K562 (cell line): ENCODE measurements around the gene PCSK6.

Source experiments
- BHLHE40 ChIP-seq: IDR thresholded peaks from 2 replicates; pipeline ENCODE4 v1.6.1; 2011; ENCODE audit warnings: low read length, improper control_type of control experiment
- CREB1 ChIP-seq, 2 experiments: sonication (generic) in 1 of 2; formaldehyde crosslinking in 1 of 2; IDR thresholded peaks; 2 replicates each; pipeline versions ENCODE4 v1.6.1 to v1.8.0; 2012 to 2022; ENCODE audit warnings: inconsistent platforms in 1 of 2, mild to moderate bottlenecking in 1 of 2, missing genetic modification reagents in 1 of 2, moderate library complexity in 1 of 2
- HCFC1 ChIP-seq: IDR thresholded peaks from 2 replicates; pipeline ENCODE4 v1.6.1; 2012; ENCODE audit warnings: low read depth, low read length, improper control_type of control experiment
- JUNB ChIP-seq: fragments of 450-650 bp; formaldehyde crosslinking; conservative IDR thresholded peaks from 2 replicates; pipeline ENCODE4 v1.4.0; 2020; ENCODE audit warnings: mild to moderate bottlenecking
- PHB ChIP-seq: fragments of 250-450 bp; sonication (Bioruptor Pico); IDR thresholded peaks from 2 replicates; pipeline ENCODE4 v1.5.0; 2021
- ZNF695 ChIP-seq: fragments of 450-650 bp; formaldehyde crosslinking; IDR thresholded peaks from 2 replicates; pipeline ENCODE4 v1.4.0; 2020; ENCODE audit warnings: mild to moderate bottlenecking, moderate library complexity
- TF ChIP-seq, protein P1 (sequence below), 3 experiments: IDR thresholded peaks in 2 of 3; conservative IDR thresholded peaks in 1 of 3; 2 replicates each; pipeline ENCODE4 v1.5.1; 2011 to 2012; ENCODE audit warnings: low read length in 3 of 3, mild to moderate bottlenecking in 3 of 3, control low read depth in 2 of 3, improper control_type of control experiment in 1 of 3, inconsistent platforms in 1 of 3, low read depth in 1 of 3, mixed read lengths in 1 of 3, moderate library complexity in 1 of 3; ENCODE audit not compliant: insufficient read depth in 2 of 3

DNA sequence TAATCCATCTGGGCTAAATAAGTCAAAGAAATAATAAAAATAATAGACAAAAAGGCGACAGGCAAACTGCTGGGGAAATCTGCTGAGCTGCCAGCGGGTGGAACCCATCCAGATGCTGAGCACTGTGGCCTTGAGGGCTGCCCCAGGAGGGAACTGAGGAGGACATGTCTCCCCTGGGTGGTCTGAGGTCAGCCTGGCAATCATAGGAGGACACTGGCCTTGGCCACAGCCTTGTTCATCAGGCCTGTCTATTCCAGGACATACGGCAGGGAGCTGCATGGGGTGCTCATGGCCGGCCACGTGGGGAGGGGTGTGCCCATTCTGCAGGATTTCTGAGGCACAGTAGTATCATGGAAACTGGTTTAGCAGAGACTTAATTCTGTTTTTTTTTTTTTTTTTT lies 173.0 kb downstream of the PCSK6 start:
- TF ChIP-seq HCFC1, result no peak
- no peak for TF ChIP-seq BHLHE40
- no peak for TF ChIP-seq CREB1 (IDR thresholded peaks at IDR 0.05)
- no peak for TF ChIP-seq CREB1 (CRISPR knock-in tag; IDR thresholded peaks at IDR 0.05)
- TF ChIP-seq, protein P1, sequence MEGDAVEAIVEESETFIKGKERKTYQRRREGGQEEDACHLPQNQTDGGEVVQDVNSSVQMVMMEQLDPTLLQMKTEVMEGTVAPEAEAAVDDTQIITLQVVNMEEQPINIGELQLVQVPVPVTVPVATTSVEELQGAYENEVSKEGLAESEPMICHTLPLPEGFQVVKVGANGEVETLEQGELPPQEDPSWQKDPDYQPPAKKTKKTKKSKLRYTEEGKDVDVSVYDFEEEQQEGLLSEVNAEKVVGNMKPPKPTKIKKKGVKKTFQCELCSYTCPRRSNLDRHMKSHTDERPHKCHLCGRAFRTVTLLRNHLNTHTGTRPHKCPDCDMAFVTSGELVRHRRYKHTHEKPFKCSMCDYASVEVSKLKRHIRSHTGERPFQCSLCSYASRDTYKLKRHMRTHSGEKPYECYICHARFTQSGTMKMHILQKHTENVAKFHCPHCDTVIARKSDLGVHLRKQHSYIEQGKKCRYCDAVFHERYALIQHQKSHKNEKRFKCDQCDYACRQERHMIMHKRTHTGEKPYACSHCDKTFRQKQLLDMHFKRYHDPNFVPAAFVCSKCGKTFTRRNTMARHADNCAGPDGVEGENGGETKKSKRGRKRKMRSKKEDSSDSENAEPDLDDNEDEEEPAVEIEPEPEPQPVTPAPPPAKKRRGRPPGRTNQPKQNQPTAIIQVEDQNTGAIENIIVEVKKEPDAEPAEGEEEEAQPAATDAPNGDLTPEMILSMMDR (IDR thresholded peaks at IDR 0.05 in 2 of 3, conservative IDR thresholded peaks at IDR 0.05 in 1 of 3; ENCODE audit: insufficient read depth in 2 of 3, low read depth in 1 of 3, low read length in 3 of 3), result no peak
- no peak for TF ChIP-seq JUNB (CRISPR knock-in tag)
- no peak for TF ChIP-seq PHB (CRISPR knock-in tag)
- TF ChIP-seq ZNF695 (CRISPR knock-in tag), result no peak
